Body of pancreas (tissue), 4 donors: ENCODE results near the gene ACVR1B.

Experiments used
- CTCF ChIP-seq, 7 experiments: fragments of 450-650 bp in 4 of 7; fragments of 200-600 bp in 3 of 7; sonication (generic) in 3 of 7; IDR thresholded peaks; one replicate each; pipeline ENCODE4 v1.5.1; 2016 to 2019; ENCODE audit warnings: antibody characterized with exemption in 7 of 7
- POLR2A ChIP-seq, 3 donors: fragments of 450-650 bp; IDR thresholded peaks; one replicate each; pipeline ENCODE4 v1.6.1; 2016; ENCODE audit warnings: antibody characterized with exemption in 3 of 3, mild to moderate bottlenecking in 2 of 3

GRCh38 chr12:51962737-51963136 lies 11.2 kb downstream of the ACVR1B start:
- no peak for TF ChIP-seq POLR2A (IDR thresholded peaks at IDR 0.05)
- TF ChIP-seq CTCF (IDR thresholded peaks at IDR 0.05): no peak
